Caco-2 (cell line): Measurements from ENCODE around the gene RAB7B. TPM values are rescaled to one million over a fixed set of nuclear protein-coding genes. Genes with fewer than 3 reads are reported as not detected.

ENCODE experiments used
- BruUV-seq: library from RNA; stranded (reverse); fragments of 400-500 nt; replicated peaks from 2 replicates; lab custom pipeline; 2021; lab: Mats Ljungman, UMichigan
- CTCF ChIA-PET: fragments of 300-600 bp; sonication (Branson Sonifier 250); formaldehyde crosslinking; loops from one replicate; lab custom pipeline; 2022; ENCODE audit warnings: antibody characterized with exemption; lab: Charles Lee
- POLR2A ChIA-PET: fragments of 300-600 bp; sonication (Branson Sonifier 250); formaldehyde crosslinking; loops from one replicate; lab custom pipeline; 2022; ENCODE audit warnings: antibody characterized with exemption; lab: Charles Lee
- DNase-seq, 2 experiments: peaks; one replicate each; pipeline versions ENCODE4 v3.0.0 to v3.0.0-alpha.2; 2020 to 2022
- H3K27me3 ChIP-seq: replicated peaks from 2 replicates; pipeline ENCODE4 v1.6.0; 2011; ENCODE audit warnings: low read length; ENCODE audit not compliant: control insufficient read depth, insufficient read depth
- H3K36me3 ChIP-seq: 2 replicates; pipeline ENCODE4 v1.5.1; 2011; ENCODE audit warnings: low read length; ENCODE audit not compliant: control insufficient read depth, insufficient read depth
- H3K4me1 ChIP-seq: fragments of 250-450 bp; sonication (Bioruptor Pico); 2 replicates; pipeline ENCODE4 v1.5.1; 2020; ENCODE audit warnings: mild to moderate bottlenecking
- H3K4me3 ChIP-seq: 2 replicates; pipeline ENCODE4 v1.5.1; 2011; ENCODE audit warnings: low read depth, mild to moderate bottlenecking, control low read depth, low read length
- H3K9me3 ChIP-seq: fragments of 250-450 bp; sonication (Bioruptor Pico); 2 replicates; pipeline ENCODE4 v1.5.1; 2020; ENCODE audit warnings: mild to moderate bottlenecking, moderate library complexity
- H3K27ac Mint-ChIP-seq: one replicate; pipeline ENCODE4 v1.8.0; 2022; ENCODE audit warnings: mixed read lengths; ENCODE audit not compliant: unreplicated experiment
- H3K27me3 Mint-ChIP-seq: one replicate; pipeline ENCODE4 v1.8.0; 2022; ENCODE audit warnings: mixed read lengths; ENCODE audit not compliant: insufficient read depth, unreplicated experiment
- H3K36me3 Mint-ChIP-seq: one replicate; pipeline ENCODE4 v1.8.0; 2022; ENCODE audit warnings: mild to moderate bottlenecking, mixed read lengths; ENCODE audit not compliant: insufficient read depth, unreplicated experiment
- H3K4me1 Mint-ChIP-seq: one replicate; pipeline ENCODE4 v1.8.0; 2022; ENCODE audit warnings: low read depth, mixed read lengths; ENCODE audit not compliant: unreplicated experiment
- H3K4me3 Mint-ChIP-seq: one replicate; pipeline ENCODE4 v1.8.0; 2022; ENCODE audit warnings: mild to moderate bottlenecking, moderate library complexity, mixed read lengths; ENCODE audit not compliant: unreplicated experiment
- H3K9me3 Mint-ChIP-seq: one replicate; pipeline ENCODE4 v1.8.0; 2022; ENCODE audit warnings: mixed read lengths; ENCODE audit not compliant: unreplicated experiment
- intact Hi-C: fragments of 100-400 bp; cut with micrococcal nuclease; formaldehyde crosslinking; loops from one replicate; pipeline ENCODE4 v1.10.0; 2022; ENCODE audit not compliant: unreplicated experiment
- total RNA-seq: library from RNA; stranded (reverse); gene quantifications from 2 replicates; pipeline ENCODE4 v1.2.3, GENCODE V29; 2022
- TF ChIP-seq, protein P1 (sequence below), 2 experiments: fragments of 200-600 bp in 1 of 2; IDR thresholded peaks; 1 replicate in 1 of 2; 2 replicates in 1 of 2; pipeline versions ENCODE4 v1.5.1 to v1.8.0; 2011 to 2022; ENCODE audit warnings: antibody characterized with exemption in 1 of 2, control low read depth in 1 of 2, inconsistent platforms in 1 of 2, low read depth in 1 of 2, low read length in 1 of 2, mild to moderate bottlenecking in 1 of 2, moderate library complexity in 1 of 2; ENCODE audit not compliant: insufficient read depth in 1 of 2, severe bottlenecking in 1 of 2, unreplicated experiment in 1 of 2

RAB7B gene
- total RNA-seq, 1 experiment from 2014 or later = not detected

DNA sequence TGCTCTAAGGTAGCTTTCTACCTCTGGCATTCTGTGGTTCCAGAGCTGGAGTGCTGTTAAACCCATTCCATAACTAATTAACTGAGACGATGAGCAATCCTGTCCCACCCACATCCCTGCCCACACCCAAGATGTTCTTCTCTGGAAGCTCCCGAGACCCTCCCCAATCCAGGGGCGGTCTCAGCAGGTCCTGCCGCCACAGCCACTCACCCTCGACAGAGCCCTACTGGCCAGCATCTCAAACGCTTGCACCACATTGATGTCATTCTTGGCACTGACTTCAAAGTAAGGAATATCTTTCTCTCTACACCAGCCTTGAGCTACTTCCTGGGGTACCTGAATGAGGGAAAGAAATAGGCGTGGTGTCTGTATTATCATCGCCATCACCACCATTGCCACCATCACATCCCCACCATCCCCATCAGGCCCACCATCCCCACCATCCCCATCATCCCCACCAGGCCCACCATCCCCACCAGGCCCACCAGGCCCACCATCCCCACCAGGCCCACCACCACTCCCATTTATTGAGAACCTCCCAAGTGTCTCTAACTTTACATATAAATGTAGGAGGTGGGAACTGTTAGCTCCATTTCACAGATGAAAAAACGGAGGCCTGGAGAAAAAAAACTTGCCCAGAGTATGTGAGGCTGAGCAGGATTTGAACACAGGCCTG is 17.7 kb downstream of the RAB7B start:
- Mint-ChIP-seq H3K27me3 (peaks cover 19% of the 10 kb centered on the region), H3K4me3 (no peak overlapping the region), H3K36me3 (no peaks in the 10 kb centered on the region), H3K27ac (no peak overlapping the region), H3K9me3 (no peaks in the 10 kb centered on the region), H3K4me1 (no peaks in the 10 kb centered on the region)
- Histone ChIP-seq H3K36me3 (no peaks in the 10 kb centered on the region), H3K27me3 (no peaks in the 10 kb centered on the region; the same call in 1 of the 2 replicates), H3K9me3 (no peaks in the 10 kb centered on the region), H3K4me3 (no peak overlapping the region), H3K4me1 (0 out of 2 replicates have a peak, but pooled peaks cover 4% of the 10 kb centered on the region)
- ChIA-PET POLR2A (interaction anchor here (0.6 kb wide), 1 partner anchor 48 kb away, joined by 3 read pairs; no protein-coding TSS in a partner anchor), CTCF (interaction anchor here (0.6 to 2.2 kb wide), 5 partner anchors 8 to 121 kb away, joined by 3 to 56 read pairs (median 7); no protein-coding TSS in a partner anchor)
- intact Hi-C loops = no loop called here
- DNase-seq = no peak
- no TSS peak for BruUV-seq
- TF ChIP-seq, protein P1, sequence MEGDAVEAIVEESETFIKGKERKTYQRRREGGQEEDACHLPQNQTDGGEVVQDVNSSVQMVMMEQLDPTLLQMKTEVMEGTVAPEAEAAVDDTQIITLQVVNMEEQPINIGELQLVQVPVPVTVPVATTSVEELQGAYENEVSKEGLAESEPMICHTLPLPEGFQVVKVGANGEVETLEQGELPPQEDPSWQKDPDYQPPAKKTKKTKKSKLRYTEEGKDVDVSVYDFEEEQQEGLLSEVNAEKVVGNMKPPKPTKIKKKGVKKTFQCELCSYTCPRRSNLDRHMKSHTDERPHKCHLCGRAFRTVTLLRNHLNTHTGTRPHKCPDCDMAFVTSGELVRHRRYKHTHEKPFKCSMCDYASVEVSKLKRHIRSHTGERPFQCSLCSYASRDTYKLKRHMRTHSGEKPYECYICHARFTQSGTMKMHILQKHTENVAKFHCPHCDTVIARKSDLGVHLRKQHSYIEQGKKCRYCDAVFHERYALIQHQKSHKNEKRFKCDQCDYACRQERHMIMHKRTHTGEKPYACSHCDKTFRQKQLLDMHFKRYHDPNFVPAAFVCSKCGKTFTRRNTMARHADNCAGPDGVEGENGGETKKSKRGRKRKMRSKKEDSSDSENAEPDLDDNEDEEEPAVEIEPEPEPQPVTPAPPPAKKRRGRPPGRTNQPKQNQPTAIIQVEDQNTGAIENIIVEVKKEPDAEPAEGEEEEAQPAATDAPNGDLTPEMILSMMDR (IDR thresholded peaks at IDR 0.05; ENCODE audit: insufficient read depth in 1 of 2, low read depth in 1 of 2, low read length in 1 of 2, severe bottlenecking in 1 of 2, unreplicated experiment in 1 of 2) = no peak

DNA sequence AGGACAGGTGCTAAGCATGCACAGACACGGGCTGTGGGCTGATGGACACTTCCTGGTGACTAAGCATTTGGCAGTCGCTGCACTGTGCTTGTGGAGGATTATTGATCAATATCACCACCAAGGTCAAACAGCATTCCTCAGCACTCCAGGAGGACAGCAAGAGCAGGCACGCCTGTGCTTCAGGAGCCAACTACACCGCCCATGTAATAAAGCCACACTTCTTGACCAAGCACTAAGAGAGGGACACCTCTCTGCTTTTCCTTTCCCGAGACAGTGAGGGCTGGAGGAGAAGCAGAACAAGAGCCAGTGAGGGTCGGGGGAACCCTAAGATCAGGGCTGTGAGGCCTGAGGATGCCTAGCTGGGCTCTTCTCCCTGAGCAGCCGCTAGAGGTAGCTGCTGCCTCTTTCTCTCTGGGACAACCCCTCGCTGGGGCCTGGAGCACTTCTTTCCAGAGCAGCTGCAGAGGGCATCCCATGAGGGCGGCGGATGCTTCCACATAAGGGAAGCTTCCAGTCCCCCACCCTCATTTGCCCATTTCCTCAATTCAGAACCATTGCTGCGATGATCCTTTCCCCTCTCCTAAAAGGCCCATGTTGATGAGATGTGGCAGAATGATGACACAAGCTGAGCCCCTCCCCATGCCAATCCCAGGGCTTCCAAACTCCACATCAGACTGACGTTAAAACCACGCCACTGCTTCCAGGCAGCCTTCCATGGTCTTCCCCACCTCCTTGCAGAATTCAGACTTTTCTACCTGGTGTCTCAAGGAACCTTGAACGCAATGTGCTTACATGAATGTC is 19.1 kb downstream of the RAB7B start:
- H3K27ac Mint-ChIP-seq = no peak overlapping the region
- Histone ChIP-seq H3K4me1 (0 out of 2 replicates have a peak, but pooled peaks cover 4% of the 10 kb centered on the region), H3K4me3 (no peak overlapping the region), H3K9me3 (no peaks in the 10 kb centered on the region), H3K36me3 (no peaks in the 10 kb centered on the region), H3K27me3 (no peaks in the 10 kb centered on the region)
- intact Hi-C loops = loop anchor here (1.0 kb wide), 1 partner anchor 122 kb away; no protein-coding TSS in a partner anchor
- H3K27me3 Mint-ChIP-seq = peaks cover 7% of the 10 kb centered on the region
- no peaks in the 10 kb centered on the region for H3K36me3 Mint-ChIP-seq
- no peak overlapping the region for H3K4me3 Mint-ChIP-seq
- DNase-seq = peak; percentile 53 to 62
- POLR2A ChIA-PET = no interaction called here
- H3K9me3 Mint-ChIP-seq = no peaks in the 10 kb centered on the region
- TF ChIP-seq, protein P1 (IDR thresholded peaks at IDR 0.05; ENCODE audit: insufficient read depth in 1 of 2, low read depth in 1 of 2, low read length in 1 of 2, severe bottlenecking in 1 of 2, unreplicated experiment in 1 of 2) = peak; percentile 57 to 83
- CTCF ChIA-PET = interaction anchor here (0.7 to 2.2 kb wide), 5 partner anchors 47 to 173 kb away, joined by 3 to 56 read pairs (median 5); no protein-coding TSS in a partner anchor
- H3K4me1 Mint-ChIP-seq = no peaks in the 10 kb centered on the region
- BruUV-seq = no TSS peak

DNA sequence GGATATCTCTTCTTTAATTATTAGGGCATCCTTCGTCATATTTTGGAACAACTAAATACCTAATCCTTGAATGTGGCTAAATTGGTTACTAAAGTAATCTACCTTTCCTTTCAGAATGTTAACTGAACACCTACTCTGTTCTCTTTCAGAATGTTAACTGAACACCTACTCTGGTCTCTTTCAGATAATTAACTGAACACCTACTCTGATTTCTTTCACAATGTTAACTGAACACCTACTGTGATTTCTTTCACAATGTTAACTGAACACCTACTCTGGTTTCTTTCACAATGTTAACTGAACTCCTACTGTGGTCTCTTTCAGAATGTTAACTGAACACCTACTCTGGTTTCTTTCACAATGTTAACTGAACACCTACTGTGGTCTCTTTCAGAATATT is 21.9 kb downstream of the RAB7B start:
- Histone ChIP-seq H3K4me1 (0 out of 2 replicates have a peak, but pooled peaks cover 8% of the 10 kb centered on the region), H3K4me3 (no peak overlapping the region), H3K9me3 (no peaks in the 10 kb centered on the region), H3K36me3 (no peaks in the 10 kb centered on the region), H3K27me3 (no peaks in the 10 kb centered on the region)
- no peak for DNase-seq
- Mint-ChIP-seq H3K27ac (no peak overlapping the region), H3K36me3 (no peaks in the 10 kb centered on the region), H3K9me3 (no peaks in the 10 kb centered on the region), H3K27me3 (peaks cover 5% of the 10 kb centered on the region), H3K4me1 (no peaks in the 10 kb centered on the region), H3K4me3 (no peak overlapping the region)
- no TSS peak for BruUV-seq
- CTCF ChIA-PET = no interaction called here
- POLR2A ChIA-PET = no interaction called here
- TF ChIP-seq, protein P1 (IDR thresholded peaks at IDR 0.05; ENCODE audit: insufficient read depth in 1 of 2, low read depth in 1 of 2, low read length in 1 of 2, severe bottlenecking in 1 of 2, unreplicated experiment in 1 of 2) = no peak
- intact Hi-C loops = no loop called here
